Skeletal muscle satellite cell (primary cell): ENCODE results near the gene AFF1.
"Not testable (repeated sequence)": the region's sequence is repeated elsewhere in the genome, so short reads cannot be mapped to it uniquely, and the experiment has no call there.

Experiments
- H3K27me3 ChIP-seq: 2 replicates; pipeline ENCODE4 v1.7.0; 2013; ENCODE audit warnings: low read length; ENCODE audit not compliant: control insufficient read depth, insufficient read depth
- H3K36me3 ChIP-seq: 2 replicates; pipeline ENCODE4 v1.7.0; 2013; ENCODE audit warnings: mild to moderate bottlenecking, control low read depth, low read length; ENCODE audit not compliant: insufficient read depth
- H3K4me1 ChIP-seq: 2 replicates; pipeline ENCODE4 v1.7.0; 2013; ENCODE audit warnings: low read length; ENCODE audit not compliant: control insufficient read depth, insufficient read depth
- H3K4me2 ChIP-seq: 2 replicates; pipeline ENCODE4 v1.7.0; 2013; ENCODE audit warnings: mild to moderate bottlenecking, low read length
- H3K4me3 ChIP-seq: 2 replicates; pipeline ENCODE4 v1.7.0; 2013; ENCODE audit warnings: low read length
- H3K9ac ChIP-seq: 2 replicates; pipeline ENCODE4 v1.7.0; 2013; ENCODE audit warnings: mild to moderate bottlenecking, low read depth, low read length, moderate library complexity
- H3K9me3 ChIP-seq: replicated peaks from 2 replicates; pipeline ENCODE4 v1.7.0; 2013; ENCODE audit warnings: mild to moderate bottlenecking, control low read depth, low read length

Gene AFF1

DNA sequence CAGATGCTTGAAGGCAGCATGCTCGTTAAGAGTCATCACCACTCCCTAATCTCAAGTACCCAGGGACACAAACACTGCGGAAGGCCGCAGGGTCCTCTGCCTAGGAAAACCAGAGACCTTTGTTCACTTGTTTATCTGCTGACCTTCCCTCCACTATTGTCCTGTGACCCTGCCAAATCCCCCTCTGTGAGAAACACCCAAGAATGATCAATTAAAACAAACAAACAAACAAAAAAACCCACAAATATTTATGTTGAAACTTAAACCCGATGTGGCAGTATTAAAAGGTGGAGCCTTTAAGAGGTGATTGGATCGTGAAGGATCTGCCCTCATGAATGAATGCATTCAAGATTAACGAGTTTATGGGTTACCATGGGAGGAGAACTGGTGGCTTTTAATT is 61.7 kb downstream of the AFF1 start:
- H3K4me1 ChIP-seq, H3K27me3 ChIP-seq, H3K9ac ChIP-seq, H3K4me2 ChIP-seq, H3K9me3 ChIP-seq, H3K36me3 ChIP-seq, H3K4me3 ChIP-seq: not testable (repeated sequence)

DNA sequence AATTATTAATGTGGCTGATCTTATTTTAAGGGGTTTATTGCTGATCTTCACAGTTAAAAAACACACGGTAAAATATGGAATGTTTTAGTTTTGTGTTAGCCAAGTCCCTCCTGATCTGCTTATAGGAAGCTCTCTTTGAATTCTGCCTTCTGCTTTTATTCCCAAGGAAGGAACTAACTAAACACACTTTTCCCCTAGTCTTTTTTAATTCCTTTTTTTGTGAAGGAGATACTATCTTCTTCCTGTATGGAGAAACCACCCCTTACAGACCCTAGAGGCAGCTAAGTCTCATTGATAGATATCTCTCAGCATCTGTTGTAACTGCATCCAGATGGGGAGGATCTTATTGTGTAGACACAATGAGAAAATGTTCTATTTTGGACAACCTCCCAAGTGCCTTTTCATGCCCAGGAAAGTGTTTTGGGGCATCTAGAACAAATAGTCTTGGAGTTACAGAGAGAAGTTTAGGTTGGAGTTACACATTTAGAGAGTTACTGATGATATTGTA is 64.4 kb downstream of the AFF1 start:
- no peak overlapping the region for H3K4me2 ChIP-seq
- H3K4me3 ChIP-seq, result no peak overlapping the region
- H3K4me1 ChIP-seq, result peaks cover 5% of the 10 kb centered on the region
- H3K9ac ChIP-seq, result no peak overlapping the region
- H3K9me3 ChIP-seq, result no peaks in the 10 kb centered on the region
- no peaks in the 10 kb centered on the region for H3K27me3 ChIP-seq
- H3K36me3 ChIP-seq, result no peaks in the 10 kb centered on the region

GRCh38 chr4:87002682-87003043 is 67.9 kb downstream of the AFF1 start:
- H3K4me1 ChIP-seq, result peaks cover 14% of the 10 kb centered on the region
- H3K9ac ChIP-seq, result no peak overlapping the region
- H3K4me3 ChIP-seq, result no peak overlapping the region
- no peaks in the 10 kb centered on the region for H3K9me3 ChIP-seq
- H3K27me3 ChIP-seq, result no peaks in the 10 kb centered on the region
- H3K36me3 ChIP-seq, result no peaks in the 10 kb centered on the region
- H3K4me2 ChIP-seq, result no peak overlapping the region

DNA sequence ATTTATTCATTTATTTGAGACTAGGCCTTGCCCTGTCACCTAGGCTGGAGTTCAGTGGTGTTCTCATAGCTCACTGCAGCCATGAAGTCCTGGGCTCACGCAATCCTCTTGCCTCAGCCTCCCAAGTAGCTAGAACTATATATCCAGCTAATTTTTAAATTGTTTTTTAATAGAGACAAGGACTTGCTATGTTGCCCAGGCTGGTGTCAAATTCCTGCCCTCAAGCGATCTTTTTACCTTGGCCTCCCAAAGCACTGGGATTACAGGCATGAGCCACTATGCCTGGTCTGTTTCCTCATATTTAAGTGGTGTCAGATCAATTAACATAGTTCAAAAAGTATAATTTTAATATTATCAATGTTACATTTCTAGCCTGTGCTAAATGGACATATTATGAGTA is 68.5 kb downstream of the AFF1 start:
- no peak overlapping the region for H3K4me3 ChIP-seq
- H3K36me3 ChIP-seq, result no peaks in the 10 kb centered on the region
- no peaks in the 10 kb centered on the region for H3K9me3 ChIP-seq
- H3K4me2 ChIP-seq, result no peak overlapping the region
- no peaks in the 10 kb centered on the region for H3K27me3 ChIP-seq
- H3K4me1 ChIP-seq, result peaks cover 18% of the 10 kb centered on the region
- no peak overlapping the region for H3K9ac ChIP-seq

DNA sequence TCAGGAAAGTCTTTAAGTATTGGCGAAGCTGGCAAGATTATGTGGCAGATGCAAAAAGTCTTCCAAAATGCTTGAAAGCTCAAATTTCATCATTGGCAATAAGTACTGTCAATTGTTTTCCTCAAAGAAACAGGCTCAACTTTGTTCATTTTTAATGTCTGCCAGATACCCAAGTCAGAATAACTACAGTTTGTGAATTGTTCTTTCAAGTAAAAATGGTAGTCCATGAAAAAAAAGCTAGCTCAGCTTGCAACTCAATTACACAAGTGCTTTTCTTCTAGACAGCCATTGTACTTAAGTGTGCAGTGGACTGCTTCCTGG is 70.5 kb downstream of the AFF1 start:
- H3K9ac ChIP-seq, result peak overlapping the region; percentile 97
- peaks cover 16% of the 10 kb centered on the region for H3K4me1 ChIP-seq
- H3K4me2 ChIP-seq, result peak overlapping the region; percentile 95
- H3K4me3 ChIP-seq, result peak overlapping the region; percentile 83
- no peaks in the 10 kb centered on the region for H3K9me3 ChIP-seq
- H3K27me3 ChIP-seq, result no peaks in the 10 kb centered on the region
- no peaks in the 10 kb centered on the region for H3K36me3 ChIP-seq

GRCh38 chr4:87005690-87006425 is 71.0 kb downstream of the AFF1 start:
- Histone ChIP-seq H3K9me3 (no peaks in the 10 kb centered on the region), H3K4me2 (peak overlapping the region; percentile 95), H3K36me3 (no peaks in the 10 kb centered on the region), H3K4me1 (peaks cover 16% of the 10 kb centered on the region), H3K4me3 (peak overlapping the region; percentile 83), H3K9ac (peak overlapping the region; percentile 97), H3K27me3 (no peaks in the 10 kb centered on the region)

DNA sequence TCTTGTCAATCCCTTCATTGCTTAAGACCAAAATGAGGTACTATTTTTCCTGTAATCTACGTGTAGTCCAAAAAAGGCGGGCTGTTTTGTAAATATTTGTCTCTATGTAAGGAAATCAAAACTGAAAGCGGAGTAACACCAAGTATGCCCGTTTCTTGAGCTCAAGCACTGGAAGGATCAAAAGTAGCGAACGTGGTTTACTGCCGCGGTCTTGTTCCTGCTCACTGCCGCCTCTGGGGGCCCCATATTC is 71.5 kb downstream of the AFF1 start:
- Histone ChIP-seq H3K9me3 (no peaks in the 10 kb centered on the region), H3K27me3 (no peaks in the 10 kb centered on the region), H3K9ac (peak overlapping the region; percentile 97), H3K4me2 (peak overlapping the region; percentile 95), H3K36me3 (no peaks in the 10 kb centered on the region), H3K4me1 (peaks cover 19% of the 10 kb centered on the region), H3K4me3 (peak overlapping the region; percentile 83)

GRCh38 chr4:87006676-87007527 is 72.1 kb downstream of the AFF1 start:
- Histone ChIP-seq H3K9me3 (no peaks in the 10 kb centered on the region), H3K4me2 (peak overlapping the region; percentile 95), H3K9ac (peak overlapping the region; percentile 97), H3K36me3 (no peaks in the 10 kb centered on the region), H3K4me1 (peaks cover 21% of the 10 kb centered on the region), H3K27me3 (no peaks in the 10 kb centered on the region), H3K4me3 (peak overlapping the region; percentile 83)

GRCh38 chr4:87007528-87008446 is 73.0 kb downstream of the AFF1 start:
- Histone ChIP-seq H3K36me3 (no peaks in the 10 kb centered on the region), H3K4me1 (peaks cover 21% of the 10 kb centered on the region)

GRCh38 chr4:87009095-87009648 is 74.4 kb downstream of the AFF1 start:
- Histone ChIP-seq H3K9ac (no peak overlapping the region), H3K27me3 (no peaks in the 10 kb centered on the region), H3K4me3 (no peak overlapping the region), H3K36me3 (no peaks in the 10 kb centered on the region), H3K9me3 (no peaks in the 10 kb centered on the region), H3K4me1 (peaks cover 26% of the 10 kb centered on the region), H3K4me2 (peak overlapping the region; percentile 95)

More at GRCh38 chr4:87007528-87008446, 73.0 kb downstream of the AFF1 start:
- Histone ChIP-seq H3K27me3 (no peaks in the 10 kb centered on the region), H3K4me2 (peak overlapping the region; percentile 95), H3K9ac (peak overlapping the region; percentile 97), H3K9me3 (no peaks in the 10 kb centered on the region), H3K4me3 (peak overlapping the region; percentile 83)

DNA sequence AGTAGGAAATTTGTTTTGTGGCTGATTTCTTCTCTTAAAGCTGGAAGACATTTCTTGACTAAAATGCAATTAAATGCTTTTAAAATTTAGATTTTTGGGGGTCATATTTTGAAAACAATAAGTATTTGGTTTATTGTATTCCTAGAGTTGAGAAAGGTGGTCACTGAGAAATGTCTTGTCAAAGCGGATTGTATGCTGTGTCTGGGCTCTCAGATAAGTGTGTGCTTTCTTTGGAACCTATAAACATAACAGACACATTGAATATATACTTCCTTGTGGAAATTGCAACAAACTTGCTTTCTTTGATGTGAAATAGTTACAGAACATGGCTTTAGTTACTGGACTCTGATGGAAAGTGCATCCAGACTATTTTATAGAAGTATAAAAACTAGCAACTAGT is 75.4 kb downstream of the AFF1 start:
- H3K9me3 ChIP-seq, result no peaks in the 10 kb centered on the region
- H3K36me3 ChIP-seq, result no peaks in the 10 kb centered on the region
- H3K9ac ChIP-seq, result no peak overlapping the region
- peaks cover 34% of the 10 kb centered on the region for H3K4me1 ChIP-seq
- H3K4me3 ChIP-seq, result no peak overlapping the region
- H3K4me2 ChIP-seq, result no peak overlapping the region
- H3K27me3 ChIP-seq, result no peaks in the 10 kb centered on the region
